PFSK-1 (cell line): ENCODE data around the gene MAGOHB.

Experiments used
- FOXP2 ChIP-seq: optimal IDR thresholded peaks from 2 replicates; pipeline ENCODE3; 2011; ENCODE audit warnings: borderline replicate concordance, control low read depth, inconsistent platforms; ENCODE audit not compliant: insufficient read depth; ENCODE audit errors: extremely low read length, extremely low read depth
- POLR2AphosphoS5 ChIP-seq: IDR thresholded peaks from 2 replicates; pipeline ENCODE4 v1.6.1; 2012; ENCODE audit warnings: low read depth, mild to moderate bottlenecking, control low read depth, low read length, moderate library complexity
- SIN3A ChIP-seq: IDR thresholded peaks from 2 replicates; pipeline ENCODE4 v1.6.1; 2012; ENCODE audit warnings: mild to moderate bottlenecking, low read length, moderate library complexity, borderline replicate concordance; ENCODE audit not compliant: insufficient read depth
- TAF1 ChIP-seq: IDR thresholded peaks from 2 replicates; pipeline ENCODE4 v1.6.1; 2012; ENCODE audit warnings: low read length, control low read depth, borderline replicate concordance; ENCODE audit not compliant: insufficient read depth
- TF ChIP-seq, protein P1 (sequence below), 2 experiments: IDR thresholded peaks; 2 replicates each; pipeline versions ENCODE4 v1.6.1 to v1.8.0; 2011 to 2012; ENCODE audit warnings: low read depth in 2 of 2, low read length in 2 of 2, control low read depth in 1 of 2, inconsistent platforms in 1 of 2, mild to moderate bottlenecking in 1 of 2, moderate library complexity in 1 of 2; ENCODE audit not compliant: insufficient read depth in 1 of 2

Gene MAGOHB

DNA sequence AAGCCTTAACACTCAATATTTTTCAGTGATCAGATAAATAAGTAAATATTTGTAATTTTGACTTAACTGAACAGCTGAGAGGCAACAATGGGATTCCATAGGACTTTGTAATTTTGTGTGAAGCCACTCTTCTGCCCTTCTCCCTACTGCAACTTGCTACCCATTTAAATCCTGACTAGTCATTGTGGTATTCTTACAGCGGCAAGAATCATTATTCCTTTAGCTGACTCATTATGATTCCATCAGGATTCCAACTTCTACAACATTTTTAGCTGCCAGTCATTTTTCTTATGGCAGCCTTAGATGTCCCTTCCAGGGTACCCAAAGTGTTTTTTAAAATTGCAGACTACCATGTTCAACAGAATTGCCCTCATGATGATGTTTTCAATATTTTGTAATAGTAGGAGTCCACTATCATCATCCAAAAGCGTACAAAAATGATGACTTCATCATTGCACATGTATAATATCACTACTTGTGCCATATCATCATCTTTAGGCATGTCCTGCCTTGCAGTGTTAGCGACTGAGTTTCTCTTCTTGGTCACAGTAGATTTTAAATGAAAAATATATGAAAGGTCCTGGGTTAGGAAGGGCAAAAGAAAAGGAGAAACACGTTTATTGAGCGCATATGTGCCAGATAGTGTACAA, 5.1 kb upstream of the MAGOHB start:
- TF ChIP-seq FOXP2, result no peak
- TF ChIP-seq, protein P1, sequence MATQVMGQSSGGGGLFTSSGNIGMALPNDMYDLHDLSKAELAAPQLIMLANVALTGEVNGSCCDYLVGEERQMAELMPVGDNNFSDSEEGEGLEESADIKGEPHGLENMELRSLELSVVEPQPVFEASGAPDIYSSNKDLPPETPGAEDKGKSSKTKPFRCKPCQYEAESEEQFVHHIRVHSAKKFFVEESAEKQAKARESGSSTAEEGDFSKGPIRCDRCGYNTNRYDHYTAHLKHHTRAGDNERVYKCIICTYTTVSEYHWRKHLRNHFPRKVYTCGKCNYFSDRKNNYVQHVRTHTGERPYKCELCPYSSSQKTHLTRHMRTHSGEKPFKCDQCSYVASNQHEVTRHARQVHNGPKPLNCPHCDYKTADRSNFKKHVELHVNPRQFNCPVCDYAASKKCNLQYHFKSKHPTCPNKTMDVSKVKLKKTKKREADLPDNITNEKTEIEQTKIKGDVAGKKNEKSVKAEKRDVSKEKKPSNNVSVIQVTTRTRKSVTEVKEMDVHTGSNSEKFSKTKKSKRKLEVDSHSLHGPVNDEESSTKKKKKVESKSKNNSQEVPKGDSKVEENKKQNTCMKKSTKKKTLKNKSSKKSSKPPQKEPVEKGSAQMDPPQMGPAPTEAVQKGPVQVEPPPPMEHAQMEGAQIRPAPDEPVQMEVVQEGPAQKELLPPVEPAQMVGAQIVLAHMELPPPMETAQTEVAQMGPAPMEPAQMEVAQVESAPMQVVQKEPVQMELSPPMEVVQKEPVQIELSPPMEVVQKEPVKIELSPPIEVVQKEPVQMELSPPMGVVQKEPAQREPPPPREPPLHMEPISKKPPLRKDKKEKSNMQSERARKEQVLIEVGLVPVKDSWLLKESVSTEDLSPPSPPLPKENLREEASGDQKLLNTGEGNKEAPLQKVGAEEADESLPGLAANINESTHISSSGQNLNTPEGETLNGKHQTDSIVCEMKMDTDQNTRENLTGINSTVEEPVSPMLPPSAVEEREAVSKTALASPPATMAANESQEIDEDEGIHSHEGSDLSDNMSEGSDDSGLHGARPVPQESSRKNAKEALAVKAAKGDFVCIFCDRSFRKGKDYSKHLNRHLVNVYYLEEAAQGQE (IDR thresholded peaks at IDR 0.05; ENCODE audit: insufficient read depth in 1 of 2, low read depth in 2 of 2, low read length in 2 of 2), result no peak
- no peak for TF ChIP-seq TAF1
- no peak for TF ChIP-seq POLR2AphosphoS5
- TF ChIP-seq SIN3A, result no peak

DNA sequence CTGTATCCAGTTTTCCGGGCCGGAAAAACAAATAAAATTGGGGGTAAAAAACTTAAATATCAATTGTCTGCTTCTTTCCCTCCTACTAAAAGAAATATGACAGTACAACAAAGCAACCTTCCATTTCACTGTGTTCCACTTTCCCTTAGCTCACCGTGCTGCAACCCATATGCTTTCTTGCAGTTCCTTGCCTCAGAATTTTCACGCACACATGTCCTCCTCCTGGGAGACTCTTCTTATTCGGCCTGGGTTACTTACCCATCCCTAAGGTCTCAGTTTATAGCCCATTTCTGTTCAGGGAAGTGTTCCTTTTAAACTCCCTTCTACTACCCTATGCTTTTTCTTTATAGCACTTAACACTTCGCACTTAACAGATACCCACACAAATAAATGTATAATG, 4.5 kb upstream of the MAGOHB start:
- TF ChIP-seq TAF1 (no peak), POLR2AphosphoS5 (no peak)

DNA sequence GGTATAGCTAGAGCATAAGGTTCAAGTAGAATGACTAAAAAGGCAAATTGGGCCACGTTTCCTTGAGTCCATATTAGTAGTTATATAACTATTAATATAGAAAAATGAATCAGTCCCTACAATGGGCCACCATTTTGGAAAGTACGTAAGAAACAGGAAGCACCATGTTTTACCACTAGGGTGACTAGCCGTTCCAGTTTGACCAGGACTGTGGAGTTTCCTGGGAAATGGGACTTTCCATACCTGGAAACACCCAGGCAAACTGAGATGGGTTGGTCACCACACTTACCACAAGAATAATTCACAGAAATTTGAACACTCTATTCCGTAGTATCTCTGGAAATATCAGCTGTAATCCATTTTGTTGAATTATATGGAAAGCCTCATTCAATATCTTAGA, 2.1 kb upstream of the MAGOHB start:
- TF ChIP-seq SIN3A (no peak), FOXP2 (no peak), POLR2AphosphoS5 (no peak), TAF1 (no peak)
- TF ChIP-seq, protein P1 (IDR thresholded peaks at IDR 0.05; ENCODE audit: insufficient read depth in 1 of 2, low read depth in 2 of 2, low read length in 2 of 2), result no peak

DNA sequence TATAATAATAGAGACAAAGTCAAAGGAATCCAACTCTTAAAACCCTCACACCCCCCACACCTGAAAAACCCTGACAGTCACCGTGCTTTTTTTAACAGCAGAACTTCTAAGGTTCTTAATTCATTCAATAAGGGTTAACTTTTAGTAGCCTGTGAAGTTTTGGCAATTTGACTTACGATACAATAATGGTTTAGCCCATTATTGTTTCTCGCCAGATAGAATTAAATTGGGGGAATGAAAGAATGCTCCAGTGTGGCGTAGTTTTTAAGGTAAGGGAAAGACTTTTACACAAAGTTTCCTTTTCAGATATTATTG, 604 bp upstream of the MAGOHB start:
- TF ChIP-seq SIN3A (no peak), POLR2AphosphoS5 (no peak), TAF1 (no peak), FOXP2 (no peak)
- TF ChIP-seq, protein P1 (IDR thresholded peaks at IDR 0.05; ENCODE audit: insufficient read depth in 1 of 2, low read depth in 2 of 2, low read length in 2 of 2), result no peak

DNA sequence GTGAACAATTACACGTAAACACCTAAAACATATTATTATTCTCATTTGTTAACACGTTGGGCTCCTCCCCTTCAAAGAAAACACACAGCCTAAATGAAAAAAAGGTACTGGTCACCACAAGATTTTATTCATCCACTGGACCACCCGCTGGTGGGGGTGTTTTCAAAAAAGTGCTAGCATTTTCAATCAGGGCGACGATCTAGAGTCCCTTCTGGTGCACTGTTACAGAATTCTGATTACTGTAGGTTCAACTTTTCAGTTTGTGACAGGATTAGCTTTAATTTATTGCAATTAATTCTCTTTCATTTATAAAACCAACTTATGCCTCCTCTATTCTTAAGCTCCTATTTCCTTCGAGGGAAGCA, 443 bp downstream of the MAGOHB start:
- no peak for TF ChIP-seq SIN3A
- no peak for TF ChIP-seq TAF1
- TF ChIP-seq FOXP2, result no peak
- TF ChIP-seq POLR2AphosphoS5, result no peak
- TF ChIP-seq, protein P1 (IDR thresholded peaks at IDR 0.05; ENCODE audit: insufficient read depth in 1 of 2, low read depth in 2 of 2, low read length in 2 of 2), result no peak
